Hepatocyte (in vitro differentiated cells): ENCODE data around the gene CPN2.

ENCODE experiments used
- EZH2 ChIP-seq: fragments of 200-600 bp; sonication (generic); IDR thresholded peaks from 2 replicates; pipeline ENCODE4 v1.6.1; 2016; ENCODE audit warnings: antibody characterized with exemption, mild to moderate bottlenecking, borderline replicate concordance
- TF ChIP-seq, protein P1 (sequence below): fragments of 200-600 bp; sonication (generic); IDR thresholded peaks from 2 replicates; pipeline ENCODE4 v1.5.1; 2016; ENCODE audit warnings: antibody characterized with exemption, mild to moderate bottlenecking; ENCODE audit not compliant: poor library complexity

DNA sequence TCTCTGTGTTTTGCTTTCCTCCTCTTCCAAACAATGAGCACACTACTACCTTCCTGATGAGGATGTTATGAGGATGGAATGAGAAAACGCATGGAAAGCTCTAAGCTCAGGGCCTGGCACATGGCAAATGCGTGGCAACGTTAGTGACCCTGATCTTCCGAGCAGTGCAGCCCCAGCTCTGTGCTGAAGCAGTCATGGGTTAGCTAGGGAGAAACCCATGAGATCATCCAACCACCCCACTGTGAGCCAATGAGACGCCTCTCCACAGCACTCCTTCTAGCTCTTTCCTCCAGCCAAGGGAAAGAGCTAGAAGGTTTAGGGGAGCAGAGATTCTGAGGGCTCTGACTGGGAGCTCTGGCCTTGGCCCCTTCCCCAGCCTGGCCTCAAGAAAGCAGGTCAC lies 4.5 kb downstream of the CPN2 start:
- no peak for TF ChIP-seq EZH2
- TF ChIP-seq, protein P1, sequence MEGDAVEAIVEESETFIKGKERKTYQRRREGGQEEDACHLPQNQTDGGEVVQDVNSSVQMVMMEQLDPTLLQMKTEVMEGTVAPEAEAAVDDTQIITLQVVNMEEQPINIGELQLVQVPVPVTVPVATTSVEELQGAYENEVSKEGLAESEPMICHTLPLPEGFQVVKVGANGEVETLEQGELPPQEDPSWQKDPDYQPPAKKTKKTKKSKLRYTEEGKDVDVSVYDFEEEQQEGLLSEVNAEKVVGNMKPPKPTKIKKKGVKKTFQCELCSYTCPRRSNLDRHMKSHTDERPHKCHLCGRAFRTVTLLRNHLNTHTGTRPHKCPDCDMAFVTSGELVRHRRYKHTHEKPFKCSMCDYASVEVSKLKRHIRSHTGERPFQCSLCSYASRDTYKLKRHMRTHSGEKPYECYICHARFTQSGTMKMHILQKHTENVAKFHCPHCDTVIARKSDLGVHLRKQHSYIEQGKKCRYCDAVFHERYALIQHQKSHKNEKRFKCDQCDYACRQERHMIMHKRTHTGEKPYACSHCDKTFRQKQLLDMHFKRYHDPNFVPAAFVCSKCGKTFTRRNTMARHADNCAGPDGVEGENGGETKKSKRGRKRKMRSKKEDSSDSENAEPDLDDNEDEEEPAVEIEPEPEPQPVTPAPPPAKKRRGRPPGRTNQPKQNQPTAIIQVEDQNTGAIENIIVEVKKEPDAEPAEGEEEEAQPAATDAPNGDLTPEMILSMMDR, result no peak
